Measurements from ENCODE around the gene TMIGD2. TPM values are rescaled to one million over a fixed set of nuclear protein-coding genes. Genes with fewer than 3 reads are reported as not detected.

TMIGD2 gene
- total and polyA plus RNA-seq, 2 of the 4 experiments (the other 2 are of a cell fraction) = not detected

DNA sequence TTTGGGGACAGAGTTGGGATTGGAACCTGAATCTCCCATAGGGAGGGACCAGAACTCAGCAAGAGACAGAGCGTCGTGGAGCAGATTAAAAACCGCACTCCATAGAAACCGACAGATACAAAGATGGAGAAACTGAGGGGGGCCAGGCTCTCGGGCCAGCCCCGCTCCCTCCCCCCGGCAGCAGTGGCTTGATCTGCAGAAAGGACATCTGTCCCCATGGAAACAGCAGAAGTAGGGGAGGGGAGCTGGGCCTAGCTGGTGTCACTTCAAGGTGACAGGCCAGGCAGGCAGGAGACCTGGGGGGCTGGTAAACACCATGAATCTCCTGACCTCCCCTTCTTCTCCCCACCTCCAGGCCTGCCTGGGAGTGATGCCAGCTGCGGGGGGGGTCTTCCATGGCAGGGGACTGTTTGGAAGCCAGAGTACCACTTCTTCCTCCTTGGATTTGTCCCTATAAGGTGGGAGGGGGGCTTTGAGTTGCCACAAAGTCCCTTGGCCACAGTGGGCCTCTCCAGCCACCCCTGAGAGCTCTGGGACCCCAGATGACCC lies 10.9 kb downstream of the TMIGD2 start:
- H4K20me1 ChIP-seq (ENCODE audit: insufficient read depth, low read length) = no peaks in the 10 kb centered on the region
- no peaks in the 10 kb centered on the region for H3K9me1 ChIP-seq (ENCODE audit: insufficient read depth, low read length)
- TF ChIP-seq, protein P1, sequence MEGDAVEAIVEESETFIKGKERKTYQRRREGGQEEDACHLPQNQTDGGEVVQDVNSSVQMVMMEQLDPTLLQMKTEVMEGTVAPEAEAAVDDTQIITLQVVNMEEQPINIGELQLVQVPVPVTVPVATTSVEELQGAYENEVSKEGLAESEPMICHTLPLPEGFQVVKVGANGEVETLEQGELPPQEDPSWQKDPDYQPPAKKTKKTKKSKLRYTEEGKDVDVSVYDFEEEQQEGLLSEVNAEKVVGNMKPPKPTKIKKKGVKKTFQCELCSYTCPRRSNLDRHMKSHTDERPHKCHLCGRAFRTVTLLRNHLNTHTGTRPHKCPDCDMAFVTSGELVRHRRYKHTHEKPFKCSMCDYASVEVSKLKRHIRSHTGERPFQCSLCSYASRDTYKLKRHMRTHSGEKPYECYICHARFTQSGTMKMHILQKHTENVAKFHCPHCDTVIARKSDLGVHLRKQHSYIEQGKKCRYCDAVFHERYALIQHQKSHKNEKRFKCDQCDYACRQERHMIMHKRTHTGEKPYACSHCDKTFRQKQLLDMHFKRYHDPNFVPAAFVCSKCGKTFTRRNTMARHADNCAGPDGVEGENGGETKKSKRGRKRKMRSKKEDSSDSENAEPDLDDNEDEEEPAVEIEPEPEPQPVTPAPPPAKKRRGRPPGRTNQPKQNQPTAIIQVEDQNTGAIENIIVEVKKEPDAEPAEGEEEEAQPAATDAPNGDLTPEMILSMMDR (conservative IDR thresholded peaks at IDR 0.05; ENCODE audit: low read depth, low read length) = no peak
- no peak for TF ChIP-seq CHD1 (IDR thresholded peaks at IDR 0.05; ENCODE audit: low read depth, low read length)
- TF ChIP-seq FOS (IDR thresholded peaks at IDR 0.05; ENCODE audit: low read depth, low read length) = no peak
- TF ChIP-seq MAZ (IDR thresholded peaks at IDR 0.05; ENCODE audit: borderline replicate concordance, low read depth, low read length) = no peak
- no peak for TF ChIP-seq SMC3 (IDR thresholded peaks at IDR 0.05; ENCODE audit: low read depth, low read length)
- TF ChIP-seq RFX5 (IDR thresholded peaks at IDR 0.05; ENCODE audit: low read depth, low read length) = no peak
- TF ChIP-seq POLR2A (IDR thresholded peaks at IDR 0.05; ENCODE audit: low read depth, low read length) = no peak
- no peak for TF ChIP-seq BHLHE40 (IDR thresholded peaks at IDR 0.05; ENCODE audit: low read depth, low read length)
- no peak for TF ChIP-seq RAD21 (IDR thresholded peaks at IDR 0.05; ENCODE audit: low read length)
- TF ChIP-seq MXI1 (IDR thresholded peaks at IDR 0.05; ENCODE audit: borderline replicate concordance, low read depth, low read length) = no peak
- TF ChIP-seq NFE2L2 (IDR thresholded peaks at IDR 0.05; ENCODE audit: low read depth, low read length) = no peak
- TF ChIP-seq CEBPB (IDR thresholded peaks at IDR 0.05; ENCODE audit: low read depth, low read length) = no peak
- TF ChIP-seq, protein P2, sequence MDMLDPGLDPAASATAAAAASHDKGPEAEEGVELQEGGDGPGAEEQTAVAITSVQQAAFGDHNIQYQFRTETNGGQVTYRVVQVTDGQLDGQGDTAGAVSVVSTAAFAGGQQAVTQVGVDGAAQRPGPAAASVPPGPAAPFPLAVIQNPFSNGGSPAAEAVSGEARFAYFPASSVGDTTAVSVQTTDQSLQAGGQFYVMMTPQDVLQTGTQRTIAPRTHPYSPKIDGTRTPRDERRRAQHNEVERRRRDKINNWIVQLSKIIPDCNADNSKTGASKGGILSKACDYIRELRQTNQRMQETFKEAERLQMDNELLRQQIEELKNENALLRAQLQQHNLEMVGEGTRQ (IDR thresholded peaks at IDR 0.05; ENCODE audit: low read depth, low read length) = no peak
- TF ChIP-seq MAFK (IDR thresholded peaks at IDR 0.05; ENCODE audit: low read depth, low read length) = no peak
- TF ChIP-seq, protein P3, sequence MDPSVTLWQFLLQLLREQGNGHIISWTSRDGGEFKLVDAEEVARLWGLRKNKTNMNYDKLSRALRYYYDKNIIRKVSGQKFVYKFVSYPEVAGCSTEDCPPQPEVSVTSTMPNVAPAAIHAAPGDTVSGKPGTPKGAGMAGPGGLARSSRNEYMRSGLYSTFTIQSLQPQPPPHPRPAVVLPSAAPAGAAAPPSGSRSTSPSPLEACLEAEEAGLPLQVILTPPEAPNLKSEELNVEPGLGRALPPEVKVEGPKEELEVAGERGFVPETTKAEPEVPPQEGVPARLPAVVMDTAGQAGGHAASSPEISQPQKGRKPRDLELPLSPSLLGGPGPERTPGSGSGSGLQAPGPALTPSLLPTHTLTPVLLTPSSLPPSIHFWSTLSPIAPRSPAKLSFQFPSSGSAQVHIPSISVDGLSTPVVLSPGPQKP (IDR thresholded peaks at IDR 0.05; ENCODE audit: borderline replicate concordance, low read depth, low read length) = no peak
- TF ChIP-seq RCOR1 (IDR thresholded peaks at IDR 0.05; ENCODE audit: insufficient replicate concordance, low read length) = no peak
- H3K4me3 ChIP-seq (ENCODE audit: insufficient read depth, low read depth, low read length) = no peak overlapping the region
- WGBS, 2 experiments (ENCODE audit: extremely low coverage in 2 of 2, insufficient read length in 1 of 2) = 80% methylated on average over 1 of the region's 8 CpGs; no CpG with 5 or more reads in 1 of the 2 experiments
- H2BK5ac ChIP-seq (ENCODE audit: low read depth, low read length, poor library complexity, severe bottlenecking) = no peak overlapping the region
- peak overlapping the region; percentile 43 for H2AFZ ChIP-seq (replicated peaks; ENCODE audit: low read length, poor library complexity)
- H3K56ac ChIP-seq (ENCODE audit: extremely low read depth, insufficient read depth, low read length) = no peak overlapping the region
- no peak overlapping the region for H3K18ac ChIP-seq (ENCODE audit: low read depth, low read length)
- H2AK9ac ChIP-seq (replicated peaks; ENCODE audit: low read depth, low read length, poor library complexity) = no peak overlapping the region
- no peak overlapping the region for H2BK20ac ChIP-seq (ENCODE audit: low read depth, low read length)
- DNase-seq = no peak
- no peak overlapping the region for H2BK15ac ChIP-seq (ENCODE audit: low read depth, low read length)
- dilution Hi-C loops (cut with HindIII; ENCODE audit: low sequenced_read_pairs, unreplicated experiment) = no loop called here
- no peak for ATAC-seq (ENCODE audit: low read depth)
- H3K79me1 ChIP-seq (ENCODE audit: low read depth in 1 of 2, low read length in 2 of 2) = no peaks in the 10 kb centered on the region
- H3K9ac ChIP-seq (ENCODE audit: low read depth, low read length) = no peak overlapping the region
- no TSS peak for BruUV-seq (replicated peaks)
- ChIA-PET CTCF (interaction anchor here (0.6 kb wide), 1 partner anchor 82 kb away, joined by 3 read pairs; no protein-coding TSS in a partner anchor), POLR2A (ENCODE audit: unreplicated experiment) (no interaction called here)
- H3K23ac ChIP-seq (ENCODE audit: low read depth, low read length) = no peak overlapping the region
- no peak overlapping the region for H4K5ac ChIP-seq (ENCODE audit: low read depth, low read length)
- H2AK5ac ChIP-seq (ENCODE audit: low read depth, low read length) = no peak overlapping the region
- no peak overlapping the region for H2BK120ac ChIP-seq (ENCODE audit: low read depth, low read length)
- intact Hi-C loops (cut with micrococcal nuclease) = no loop called here
- H4K8ac ChIP-seq (ENCODE audit: low read depth in 2 of 2, low read length in 2 of 2) = no peak overlapping the region
- in situ Hi-C loops (cut with MboI; ENCODE audit: low sequenced_read_pairs) = no loop called here
- H3K4ac ChIP-seq (ENCODE audit: low read depth, low read length) = no peak overlapping the region
- peaks cover 17% of the 10 kb centered on the region for H3K27me3 ChIP-seq (ENCODE audit: control insufficient read depth, insufficient read depth, low read length)
- no peaks in the 10 kb centered on the region for H3K36me3 ChIP-seq (ENCODE audit: control insufficient read depth, insufficient read depth, low read length)
- H3K4me2 ChIP-seq (ENCODE audit: low read depth, low read length) = no peak overlapping the region
- H3K9me3 ChIP-seq (ENCODE audit: control insufficient read depth, insufficient read depth, low read length) = no peaks in the 10 kb centered on the region
- H4K91ac ChIP-seq (ENCODE audit: insufficient read depth, low read depth, low read length) = no peak overlapping the region
- H3K27ac ChIP-seq (ENCODE audit: insufficient read depth, low read length) = no peak overlapping the region
- H3K14ac ChIP-seq (replicated peaks; ENCODE audit: low read depth, low read length) = no peak overlapping the region
- peaks cover under 1% of the 10 kb centered on the region; the same call in 1 of the 2 replicates for H3K4me1 ChIP-seq (ENCODE audit: control insufficient read depth, insufficient read depth, low read length)
